ENCODE data around the gene KCNJ10.

DNA sequence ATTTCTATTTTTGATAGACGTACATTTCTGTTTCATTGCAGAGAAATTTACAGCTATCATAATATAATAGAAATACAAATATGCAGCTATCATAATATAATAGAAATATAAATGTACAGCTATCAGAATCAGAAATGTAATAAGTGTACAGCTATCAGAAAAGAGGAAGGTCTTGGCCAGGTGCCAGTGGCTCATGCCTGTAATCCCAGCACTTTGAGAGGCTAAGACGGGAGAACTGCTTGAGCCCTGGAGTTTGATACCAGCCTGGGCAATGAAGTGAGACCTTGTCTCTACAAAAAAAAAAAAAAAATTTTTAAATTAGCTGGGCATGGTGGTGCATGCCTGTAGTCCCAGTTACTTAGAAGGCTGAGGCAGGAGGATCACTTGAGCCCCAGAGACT lies 76.0 kb downstream of the KCNJ10 start:
- TF ChIP-seq, protein P1, sequence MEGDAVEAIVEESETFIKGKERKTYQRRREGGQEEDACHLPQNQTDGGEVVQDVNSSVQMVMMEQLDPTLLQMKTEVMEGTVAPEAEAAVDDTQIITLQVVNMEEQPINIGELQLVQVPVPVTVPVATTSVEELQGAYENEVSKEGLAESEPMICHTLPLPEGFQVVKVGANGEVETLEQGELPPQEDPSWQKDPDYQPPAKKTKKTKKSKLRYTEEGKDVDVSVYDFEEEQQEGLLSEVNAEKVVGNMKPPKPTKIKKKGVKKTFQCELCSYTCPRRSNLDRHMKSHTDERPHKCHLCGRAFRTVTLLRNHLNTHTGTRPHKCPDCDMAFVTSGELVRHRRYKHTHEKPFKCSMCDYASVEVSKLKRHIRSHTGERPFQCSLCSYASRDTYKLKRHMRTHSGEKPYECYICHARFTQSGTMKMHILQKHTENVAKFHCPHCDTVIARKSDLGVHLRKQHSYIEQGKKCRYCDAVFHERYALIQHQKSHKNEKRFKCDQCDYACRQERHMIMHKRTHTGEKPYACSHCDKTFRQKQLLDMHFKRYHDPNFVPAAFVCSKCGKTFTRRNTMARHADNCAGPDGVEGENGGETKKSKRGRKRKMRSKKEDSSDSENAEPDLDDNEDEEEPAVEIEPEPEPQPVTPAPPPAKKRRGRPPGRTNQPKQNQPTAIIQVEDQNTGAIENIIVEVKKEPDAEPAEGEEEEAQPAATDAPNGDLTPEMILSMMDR (IDR thresholded peaks at IDR 0.05), result no peak
- TF ChIP-seq POLR2AphosphoS5 (IDR thresholded peaks at IDR 0.05; ENCODE audit: low read depth, low read length), result no peak
- TF ChIP-seq SIN3A (IDR thresholded peaks at IDR 0.05; ENCODE audit: borderline replicate concordance, insufficient read depth, low read depth, low read length), result no peak
